GM12878 (cell line): ENCODE data around the gene DPF3. TPM values are rescaled to one million over a fixed set of nuclear protein-coding genes. Genes with fewer than 3 reads are reported as not detected.

ENCODE experiments used
- POLR2AphosphoS2 ChIP-seq: IDR thresholded peaks from 2 replicates; pipeline ENCODE4 v1.6.1; 2011; ENCODE audit warnings: low read depth, mild to moderate bottlenecking, low read length, improper control_type of control experiment, moderate library complexity
- polyA plus RNA-seq, 11 experiments: library from polyadenylated mRNA; depleted of rRNA in 4 of 11; unstranded in 6 of 11; stranded (reverse) in 5 of 11; fragments of >200 nt; fragmentation: Nextera tagmentation in 4 of 11; fragmentation: Illumina TruSeq in 1 of 11; extraction: Ambion mirVana in 4 of 11; extraction: Trizol in 1 of 11; gene quantifications; 1 replicate in 1 of 11; 2 replicates in 10 of 11; pipeline versions ENCODE4 v1.2.1 to v1.2.3, GENCODE V29; 2011 to 2016; ENCODE audit warnings: inconsistent platforms in 2 of 11, missing spikeins in 2 of 11, low read depth in 1 of 11
- total RNA-seq, 4 experiments: library from RNA; depleted of rRNA in 3 of 4; stranded (reverse); fragments of >200 nt in 3 of 4; fragmentation: Illumina TruSeq in 1 of 4; extraction: Trizol in 1 of 4; gene quantifications; 2 replicates each; pipeline versions ENCODE4 v1.2.1 to v1.2.3, GENCODE V29; 2013 to 2021
- TF ChIP-seq, protein P1 (sequence below): fragments of 450-650 bp; IDR thresholded peaks from 2 replicates; pipeline ENCODE4 v1.6.1; 2018; ENCODE audit warnings: borderline replicate concordance, mild to moderate bottlenecking; ENCODE audit not compliant: partially characterized antibody
- TF ChIP-seq, protein P2 (sequence below): fragments of 450-650 bp; conservative IDR thresholded peaks from 2 replicates; pipeline ENCODE4 v1.6.1; 2017; ENCODE audit warnings: mild to moderate bottlenecking, moderate library complexity
- TF ChIP-seq, protein P3 (sequence below): fragments of 450-650 bp; formaldehyde crosslinking; IDR thresholded peaks from 2 replicates; pipeline ENCODE4 v1.4.0; 2022; ENCODE audit warnings: mild to moderate bottlenecking, moderate library complexity
- TF ChIP-seq, protein P4 (sequence below): IDR thresholded peaks from 2 replicates; pipeline ENCODE4 v1.6.1; 2011; ENCODE audit warnings: borderline replicate concordance, low read depth, mild to moderate bottlenecking, moderate library complexity, low read length; ENCODE audit not compliant: insufficient read depth, poor library complexity, severe bottlenecking

The DPF3 gene
- total and polyA plus RNA-seq, 10 of the 15 experiments (the other 5 are each of a cell fraction or from before 2014, with no cell fraction given) = 0.69 to 8.0 (median 2.2) TPM

DNA sequence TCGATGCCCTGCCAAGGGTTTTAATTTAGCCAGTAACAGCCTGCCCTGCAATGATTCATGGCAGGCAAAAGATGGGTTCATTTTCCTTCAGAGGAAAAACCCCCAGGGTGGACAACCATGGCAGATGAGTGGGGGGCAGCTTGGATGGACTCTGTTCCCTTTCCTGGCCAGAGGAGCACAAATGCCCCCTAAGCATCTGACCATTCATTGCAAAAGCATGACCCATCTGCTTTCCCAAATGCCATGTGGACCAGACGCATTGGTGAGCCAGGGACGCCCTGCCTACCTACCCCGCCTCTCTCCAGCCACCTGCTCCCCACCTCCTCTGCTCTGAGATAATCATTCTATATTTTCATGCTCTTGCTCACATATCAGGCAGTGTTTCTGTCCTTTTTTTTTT lies 281.9 kb downstream of the DPF3 start (continued):
- TF ChIP-seq, protein P1, sequence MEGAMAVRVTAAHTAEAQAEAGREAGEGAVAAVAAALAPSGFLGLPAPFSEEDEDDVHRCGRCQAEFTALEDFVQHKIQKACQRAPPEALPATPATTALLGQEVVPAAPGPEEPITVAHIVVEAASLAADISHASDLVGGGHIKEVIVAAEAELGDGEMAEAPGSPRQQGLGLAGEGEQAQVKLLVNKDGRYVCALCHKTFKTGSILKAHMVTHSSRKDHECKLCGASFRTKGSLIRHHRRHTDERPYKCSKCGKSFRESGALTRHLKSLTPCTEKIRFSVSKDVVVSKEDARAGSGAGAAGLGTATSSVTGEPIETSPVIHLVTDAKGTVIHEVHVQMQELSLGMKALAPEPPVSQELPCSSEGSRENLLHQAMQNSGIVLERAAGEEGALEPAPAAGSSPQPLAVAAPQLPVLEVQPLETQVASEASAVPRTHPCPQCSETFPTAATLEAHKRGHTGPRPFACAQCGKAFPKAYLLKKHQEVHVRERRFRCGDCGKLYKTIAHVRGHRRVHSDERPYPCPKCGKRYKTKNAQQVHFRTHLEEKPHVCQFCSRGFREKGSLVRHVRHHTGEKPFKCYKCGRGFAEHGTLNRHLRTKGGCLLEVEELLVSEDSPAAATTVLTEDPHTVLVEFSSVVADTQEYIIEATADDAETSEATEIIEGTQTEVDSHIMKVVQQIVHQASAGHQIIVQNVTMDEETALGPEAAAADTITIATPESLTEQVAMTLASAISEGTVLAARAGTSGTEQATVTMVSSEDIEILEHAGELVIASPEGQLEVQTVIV = no peak
- TF ChIP-seq, protein P2, sequence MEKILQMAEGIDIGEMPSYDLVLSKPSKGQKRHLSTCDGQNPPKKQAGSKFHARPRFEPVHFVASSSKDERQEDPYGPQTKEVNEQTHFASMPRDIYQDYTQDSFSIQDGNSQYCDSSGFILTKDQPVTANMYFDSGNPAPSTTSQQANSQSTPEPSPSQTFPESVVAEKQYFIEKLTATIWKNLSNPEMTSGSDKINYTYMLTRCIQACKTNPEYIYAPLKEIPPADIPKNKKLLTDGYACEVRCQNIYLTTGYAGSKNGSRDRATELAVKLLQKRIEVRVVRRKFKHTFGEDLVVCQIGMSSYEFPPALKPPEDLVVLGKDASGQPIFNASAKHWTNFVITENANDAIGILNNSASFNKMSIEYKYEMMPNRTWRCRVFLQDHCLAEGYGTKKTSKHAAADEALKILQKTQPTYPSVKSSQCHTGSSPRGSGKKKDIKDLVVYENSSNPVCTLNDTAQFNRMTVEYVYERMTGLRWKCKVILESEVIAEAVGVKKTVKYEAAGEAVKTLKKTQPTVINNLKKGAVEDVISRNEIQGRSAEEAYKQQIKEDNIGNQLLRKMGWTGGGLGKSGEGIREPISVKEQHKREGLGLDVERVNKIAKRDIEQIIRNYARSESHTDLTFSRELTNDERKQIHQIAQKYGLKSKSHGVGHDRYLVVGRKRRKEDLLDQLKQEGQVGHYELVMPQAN = no peak
- TF ChIP-seq, protein P3, sequence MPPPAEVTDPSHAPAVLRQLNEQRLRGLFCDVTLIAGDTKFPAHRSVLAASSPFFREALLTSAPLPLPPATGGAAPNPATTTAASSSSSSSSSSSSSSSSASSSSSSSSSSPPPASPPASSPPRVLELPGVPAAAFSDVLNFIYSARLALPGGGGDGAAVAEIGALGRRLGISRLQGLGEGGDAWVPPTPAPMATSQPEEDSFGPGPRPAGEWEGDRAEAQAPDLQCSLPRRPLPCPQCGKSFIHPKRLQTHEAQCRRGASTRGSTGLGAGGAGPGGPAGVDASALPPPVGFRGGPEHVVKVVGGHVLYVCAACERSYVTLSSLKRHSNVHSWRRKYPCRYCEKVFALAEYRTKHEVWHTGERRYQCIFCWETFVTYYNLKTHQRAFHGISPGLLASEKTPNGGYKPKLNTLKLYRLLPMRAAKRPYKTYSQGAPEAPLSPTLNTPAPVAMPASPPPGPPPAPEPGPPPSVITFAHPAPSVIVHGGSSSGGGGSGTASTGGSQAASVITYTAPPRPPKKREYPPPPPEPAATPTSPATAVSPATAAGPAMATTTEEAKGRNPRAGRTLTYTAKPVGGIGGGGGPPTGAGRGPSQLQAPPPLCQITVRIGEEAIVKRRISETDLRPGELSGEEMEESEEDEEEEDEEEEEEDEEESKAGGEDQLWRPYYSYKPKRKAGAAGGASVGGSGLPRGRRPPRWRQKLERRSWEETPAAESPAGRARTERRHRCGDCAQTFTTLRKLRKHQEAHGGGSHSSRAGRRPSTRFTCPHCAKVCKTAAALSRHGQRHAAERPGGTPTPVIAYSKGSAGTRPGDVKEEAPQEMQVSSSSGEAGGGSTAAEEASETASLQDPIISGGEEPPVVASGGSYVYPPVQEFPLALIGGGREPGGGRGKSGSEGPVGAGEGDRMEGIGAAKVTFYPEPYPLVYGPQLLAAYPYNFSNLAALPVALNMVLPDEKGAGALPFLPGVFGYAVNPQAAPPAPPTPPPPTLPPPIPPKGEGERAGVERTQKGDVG (CRISPR knock-in tag) = no peak
- TF ChIP-seq, protein P4, sequence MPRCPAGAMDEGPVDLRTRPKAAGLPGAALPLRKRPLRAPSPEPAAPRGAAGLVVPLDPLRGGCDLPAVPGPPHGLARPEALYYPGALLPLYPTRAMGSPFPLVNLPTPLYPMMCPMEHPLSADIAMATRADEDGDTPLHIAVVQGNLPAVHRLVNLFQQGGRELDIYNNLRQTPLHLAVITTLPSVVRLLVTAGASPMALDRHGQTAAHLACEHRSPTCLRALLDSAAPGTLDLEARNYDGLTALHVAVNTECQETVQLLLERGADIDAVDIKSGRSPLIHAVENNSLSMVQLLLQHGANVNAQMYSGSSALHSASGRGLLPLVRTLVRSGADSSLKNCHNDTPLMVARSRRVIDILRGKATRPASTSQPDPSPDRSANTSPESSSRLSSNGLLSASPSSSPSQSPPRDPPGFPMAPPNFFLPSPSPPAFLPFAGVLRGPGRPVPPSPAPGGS = no peak
- TF ChIP-seq POLR2AphosphoS2 = no peak
